Neutrophil (primary cell): Measurements from ENCODE around the gene DMPK.

Experiments
- H3K27ac ChIP-seq: fragments of 200-600 bp; sonication (generic); 2 replicates; pipeline ENCODE4 v1.5.1; 2016; ENCODE audit warnings: mild to moderate bottlenecking, moderate library complexity
- H3K27me3 ChIP-seq: fragments of 200-600 bp; sonication (generic); 2 replicates; pipeline ENCODE4 v1.6.0; 2016; ENCODE audit warnings: mild to moderate bottlenecking
- H3K36me3 ChIP-seq: fragments of 200-600 bp; sonication (generic); 2 replicates; pipeline ENCODE4 v1.5.1; 2017
- H3K4me1 ChIP-seq, 2 experiments: fragments of 200-600 bp in 1 of 2; sonication (generic) in 1 of 2; 1 replicate in 1 of 2; 2 replicates in 1 of 2; pipeline versions ENCODE4 v1.5.1 to v1.6.1; 2013 to 2016; ENCODE audit warnings: low read depth in 1 of 2, low read length in 1 of 2, mild to moderate bottlenecking in 1 of 2, moderate library complexity in 1 of 2; ENCODE audit not compliant: control insufficient read depth in 1 of 2, insufficient read depth in 1 of 2
- H3K4me3 ChIP-seq, 2 experiments: fragments of 200-600 bp in 1 of 2; sonication (generic) in 1 of 2; 1 replicate in 1 of 2; 2 replicates in 1 of 2; pipeline ENCODE4 v1.5.1; 2013 to 2016; ENCODE audit warnings: low read depth in 1 of 2, low read length in 1 of 2, mild to moderate bottlenecking in 1 of 2, moderate library complexity in 1 of 2
- H3K9me3 ChIP-seq: fragments of 200-600 bp; sonication (generic); 2 replicates; pipeline ENCODE4 v1.5.1; 2016
- TF ChIP-seq, protein P1 (sequence below): fragments of 200-600 bp; sonication (generic); IDR thresholded peaks from 2 replicates; pipeline ENCODE4 v1.5.1; 2016; ENCODE audit warnings: antibody characterized with exemption

The DMPK gene

DNA sequence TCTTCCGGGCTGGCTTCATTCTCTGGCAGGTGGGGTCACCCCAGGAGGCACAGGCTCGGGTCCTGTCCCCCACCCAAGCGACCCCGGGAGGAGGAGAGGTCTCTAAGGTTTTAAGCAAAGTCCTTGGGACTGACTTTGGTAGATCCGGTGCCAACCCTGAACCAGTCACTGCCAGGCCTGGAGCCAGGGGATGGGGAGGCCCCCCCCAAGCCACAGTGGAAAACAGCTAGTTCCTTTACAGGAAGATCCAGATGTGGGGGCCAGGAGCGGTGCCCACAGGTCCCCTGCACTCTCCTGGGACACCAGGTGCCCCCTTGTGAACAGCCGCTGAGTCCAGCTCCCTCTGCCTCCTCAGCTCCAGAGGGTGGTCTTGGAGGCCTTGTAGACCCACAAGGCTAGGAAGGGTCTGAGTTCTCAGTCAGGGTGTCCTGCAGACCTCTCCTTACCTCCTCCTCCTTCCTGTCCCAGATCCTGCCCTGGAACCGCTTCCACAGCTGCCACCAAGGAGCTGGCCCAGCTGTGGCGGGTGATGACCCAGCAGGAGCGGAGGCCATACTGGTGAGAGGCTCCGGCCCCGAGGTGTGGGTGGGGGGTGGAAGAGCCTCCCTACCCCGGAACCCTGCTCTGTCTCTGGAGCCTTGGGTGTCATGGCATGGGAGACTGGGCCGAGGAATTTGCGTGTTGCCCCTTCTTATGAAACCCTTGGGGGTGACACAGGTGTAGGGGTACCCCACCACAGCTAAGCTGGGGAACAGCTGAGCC is 19.2 kb downstream of the DMPK start:
- Histone ChIP-seq H3K4me3 (no peak overlapping the region), H3K27me3 (peaks cover 100% of the 10 kb centered on the region), H3K27ac (no peak overlapping the region), H3K9me3 (no peaks in the 10 kb centered on the region), H3K4me1 (peaks cover 4 to 6% of the 10 kb centered on the region in 2 experiments), H3K36me3 (no peaks in the 10 kb centered on the region)
- TF ChIP-seq, protein P1, sequence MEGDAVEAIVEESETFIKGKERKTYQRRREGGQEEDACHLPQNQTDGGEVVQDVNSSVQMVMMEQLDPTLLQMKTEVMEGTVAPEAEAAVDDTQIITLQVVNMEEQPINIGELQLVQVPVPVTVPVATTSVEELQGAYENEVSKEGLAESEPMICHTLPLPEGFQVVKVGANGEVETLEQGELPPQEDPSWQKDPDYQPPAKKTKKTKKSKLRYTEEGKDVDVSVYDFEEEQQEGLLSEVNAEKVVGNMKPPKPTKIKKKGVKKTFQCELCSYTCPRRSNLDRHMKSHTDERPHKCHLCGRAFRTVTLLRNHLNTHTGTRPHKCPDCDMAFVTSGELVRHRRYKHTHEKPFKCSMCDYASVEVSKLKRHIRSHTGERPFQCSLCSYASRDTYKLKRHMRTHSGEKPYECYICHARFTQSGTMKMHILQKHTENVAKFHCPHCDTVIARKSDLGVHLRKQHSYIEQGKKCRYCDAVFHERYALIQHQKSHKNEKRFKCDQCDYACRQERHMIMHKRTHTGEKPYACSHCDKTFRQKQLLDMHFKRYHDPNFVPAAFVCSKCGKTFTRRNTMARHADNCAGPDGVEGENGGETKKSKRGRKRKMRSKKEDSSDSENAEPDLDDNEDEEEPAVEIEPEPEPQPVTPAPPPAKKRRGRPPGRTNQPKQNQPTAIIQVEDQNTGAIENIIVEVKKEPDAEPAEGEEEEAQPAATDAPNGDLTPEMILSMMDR, result no peak

DNA sequence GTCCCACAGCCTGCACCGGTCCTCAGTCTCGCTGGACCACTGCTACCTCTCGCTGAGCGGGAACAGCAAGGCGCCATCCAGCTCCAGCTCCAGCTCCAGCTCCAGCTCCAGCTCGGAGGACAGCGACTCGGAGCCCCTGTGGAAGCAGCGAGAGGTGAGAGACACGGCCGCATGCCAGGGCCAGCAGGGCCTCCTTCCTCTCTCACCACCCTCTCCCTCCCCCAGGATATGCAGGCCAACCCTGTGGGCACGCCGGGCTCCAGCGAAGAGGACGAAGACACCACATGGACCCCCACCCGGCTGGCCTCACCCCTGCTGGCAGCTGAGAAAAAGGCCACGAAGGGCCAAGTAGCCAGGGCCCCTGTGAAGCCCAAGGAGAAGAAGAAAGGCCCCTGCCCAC is 20.6 kb downstream of the DMPK start:
- H3K4me1 ChIP-seq, result no peaks in the 10 kb centered on the region
- H3K4me3 ChIP-seq, result no peak overlapping the region
- H3K27me3 ChIP-seq, result peaks cover 100% of the 10 kb centered on the region
- TF ChIP-seq, protein P1, result no peak
- H3K36me3 ChIP-seq, result no peaks in the 10 kb centered on the region
- no peaks in the 10 kb centered on the region for H3K9me3 ChIP-seq
- no peak overlapping the region for H3K27ac ChIP-seq

DNA sequence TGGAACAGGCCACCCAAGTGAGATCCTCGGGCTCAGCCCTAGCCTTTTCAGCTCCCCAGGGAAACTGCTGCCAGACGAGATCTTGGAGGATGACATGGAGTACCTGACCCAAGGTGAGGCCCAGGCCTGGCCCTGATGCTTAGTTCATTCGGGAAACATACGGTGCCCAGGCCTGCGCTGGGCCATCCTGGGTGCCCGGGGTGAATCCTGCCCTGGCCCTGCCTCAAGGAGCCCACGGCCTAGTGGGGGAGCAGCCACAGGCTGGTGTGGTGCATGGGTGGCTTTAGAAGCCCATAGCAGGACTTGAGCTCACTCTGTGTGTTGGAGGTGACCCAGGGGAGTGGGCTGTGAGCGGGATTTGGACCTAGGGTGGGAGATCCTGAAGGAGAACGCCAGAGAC is 23.4 kb downstream of the DMPK start:
- Histone ChIP-seq H3K27ac (no peak overlapping the region), H3K4me3 (no peak overlapping the region), H3K36me3 (no peaks in the 10 kb centered on the region), H3K9me3 (no peaks in the 10 kb centered on the region), H3K27me3 (peaks cover 91% of the 10 kb centered on the region), H3K4me1 (no peaks in the 10 kb centered on the region)
- TF ChIP-seq, protein P1, result no peak

DNA sequence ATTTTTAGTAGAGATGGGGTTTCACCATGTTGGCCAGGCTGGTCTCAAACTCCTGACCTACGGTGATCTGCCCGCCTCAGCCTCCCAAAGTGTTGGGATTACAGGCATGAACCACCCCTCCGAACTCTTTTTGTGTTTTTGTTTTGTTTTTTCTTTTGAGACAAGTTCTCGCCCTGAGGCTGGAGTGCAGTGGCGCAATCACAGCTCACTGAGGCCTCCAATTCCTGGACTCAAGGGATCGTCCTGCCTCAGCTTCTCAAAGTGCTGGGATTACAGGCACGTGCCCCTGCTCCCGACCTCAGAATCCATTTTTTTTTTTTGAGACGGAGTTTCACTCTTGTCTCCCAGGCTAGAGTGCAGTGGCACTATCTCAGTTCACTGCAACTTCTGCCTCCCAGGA is 24.6 kb downstream of the DMPK start:
- Histone ChIP-seq H3K4me1 (no peaks in the 10 kb centered on the region), H3K9me3 (no peaks in the 10 kb centered on the region), H3K36me3 (no peaks in the 10 kb centered on the region), H3K4me3 (no peak overlapping the region), H3K27ac (no peak overlapping the region), H3K27me3 (peaks cover 88% of the 10 kb centered on the region)
- TF ChIP-seq, protein P1, result no peak

DNA sequence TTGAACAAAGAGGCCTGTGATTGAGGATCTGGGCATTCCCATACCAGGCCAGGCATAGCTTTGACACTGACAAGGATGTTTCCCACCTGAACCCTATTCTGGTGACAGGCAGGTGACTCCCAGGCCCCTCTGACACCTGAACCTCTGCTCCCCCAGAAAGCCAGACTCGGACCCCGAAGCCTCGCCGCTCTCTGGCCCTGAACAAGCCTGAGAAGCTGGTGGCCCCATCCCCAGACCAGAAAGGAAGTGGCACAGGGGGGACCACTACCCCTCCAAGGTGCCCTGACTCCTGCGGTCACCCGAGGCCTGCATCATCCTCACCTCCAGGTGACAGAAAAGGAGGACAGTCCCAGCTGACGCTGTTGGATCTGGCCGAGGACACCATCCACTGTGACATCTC is 28.0 kb downstream of the DMPK start:
- TF ChIP-seq, protein P1, result no peak
- no peaks in the 10 kb centered on the region for H3K36me3 ChIP-seq
- no peaks in the 10 kb centered on the region for H3K4me1 ChIP-seq
- H3K27ac ChIP-seq, result no peak overlapping the region
- no peaks in the 10 kb centered on the region for H3K9me3 ChIP-seq
- H3K27me3 ChIP-seq, result peaks cover 62% of the 10 kb centered on the region
- H3K4me3 ChIP-seq, result no peak overlapping the region
